GM23338 (cell line): ENCODE results near the gene SGSH.

ENCODE experiments used
- CTCF ChIP-seq, 2 experiments: fragments of 200-600 bp in 1 of 2; sonication (generic) in 1 of 2; conservative IDR thresholded peaks; 2 replicates each; pipeline versions ENCODE4 v1.5.1 to v1.6.1; 2016 to 2017; ENCODE audit warnings: antibody characterized with exemption in 2 of 2, low read depth in 2 of 2, mild to moderate bottlenecking in 2 of 2, moderate library complexity in 1 of 2
- EZH2 ChIP-seq: fragments of 200-600 bp; sonication (generic); IDR thresholded peaks from one replicate; pipeline ENCODE4 v1.8.0; 2017; ENCODE audit warnings: antibody characterized with exemption, mild to moderate bottlenecking, low read depth; ENCODE audit not compliant: unreplicated experiment

- TF ChIP-seq CTCF (conservative IDR thresholded peaks at IDR 0.05; ENCODE audit: low read depth in 2 of 2) (no peak), EZH2 (no peak)
Measured at GRCh38 chr17:80220054-80220735, at the start of gene SGSH, which contains the start of gene SLC26A11.
